ENCODE data around the gene CDKAL1. TPM values are rescaled to one million over a fixed set of nuclear protein-coding genes. Genes with fewer than 3 reads are reported as not detected.

CDKAL1 gene
- total RNA-seq, 1 donor from 2014 or later = 39.6 TPM

DNA sequence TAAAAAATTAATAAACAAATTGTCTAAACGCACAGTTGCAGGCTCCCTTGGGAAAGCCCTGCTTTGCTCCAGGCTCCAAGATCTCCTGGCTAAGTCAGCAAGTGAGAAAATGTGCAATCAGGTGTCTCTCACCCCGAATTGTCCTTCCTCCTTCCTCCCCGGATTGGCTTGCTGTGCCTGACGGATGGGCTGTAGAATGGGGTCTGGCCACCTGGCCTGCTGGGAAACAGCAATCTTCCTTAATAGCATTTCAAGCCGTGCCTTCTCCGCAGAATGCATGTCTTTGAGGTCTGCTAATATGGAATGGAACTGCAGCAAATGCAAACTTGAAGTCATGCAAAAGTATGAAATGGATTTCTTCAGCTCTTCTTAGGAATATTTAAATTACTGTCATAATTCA lies 43.7 kb upstream of the CDKAL1 start:
- Mint-ChIP-seq H3K36me3 (peaks cover 50% of the 10 kb centered on the region), H3K27ac (no peak overlapping the region), H3K9me3 (no peaks in the 10 kb centered on the region), H3K27me3 (ENCODE audit: insufficient read depth, low read depth) (peaks cover 2% of the 10 kb centered on the region), H3K4me1 (no peaks in the 10 kb centered on the region), H3K4me3 (no peak overlapping the region)
- Histone ChIP-seq H2AFZ (replicated peaks) (no peak overlapping the region), H3K79me2 (ENCODE audit: low read depth) (peaks cover 16% of the 10 kb centered on the region), H3K9ac (no peak overlapping the region), H3F3A (ENCODE audit: low read depth) (no peaks in the 10 kb centered on the region), H3K36me3 (peaks cover 45% of the 10 kb centered on the region), H3K4me3 (no peak overlapping the region), H3K27me3 (no peaks in the 10 kb centered on the region), H3K4me1 (no peaks in the 10 kb centered on the region), H4K20me1 (ENCODE audit: low read depth) (no peaks in the 10 kb centered on the region), H3K27ac (no peak overlapping the region), H3K9me3 (ENCODE audit: low read depth) (no peaks in the 10 kb centered on the region), H3K4me2 (no peak overlapping the region)
- DNase-seq (ENCODE audit: low spot score) = no peak
- no peak for TF ChIP-seq EZH2phosphoT487 (IDR thresholded peaks at IDR 0.05)

- Histone ChIP-seq H3K79me2 (ENCODE audit: low read depth) (peaks cover 16% of the 10 kb centered on the region), H3K4me2 (no peak overlapping the region), H3K4me1 (no peaks in the 10 kb centered on the region), H3K9ac (no peak overlapping the region), H4K20me1 (ENCODE audit: low read depth) (no peaks in the 10 kb centered on the region), H3K27ac (no peak overlapping the region), H3K9me3 (ENCODE audit: low read depth) (no peaks in the 10 kb centered on the region), H3K27me3 (no peaks in the 10 kb centered on the region), H3K36me3 (peaks cover 34% of the 10 kb centered on the region), H3K4me3 (no peak overlapping the region), H2AFZ (replicated peaks) (no peak overlapping the region), H3F3A (ENCODE audit: low read depth) (peaks cover 3% of the 10 kb centered on the region)
- Mint-ChIP-seq H3K36me3 (peaks cover 38% of the 10 kb centered on the region), H3K9me3 (no peaks in the 10 kb centered on the region), H3K27me3 (ENCODE audit: insufficient read depth, low read depth) (peaks cover 2% of the 10 kb centered on the region), H3K4me1 (no peaks in the 10 kb centered on the region), H3K4me3 (no peak overlapping the region), H3K27ac (no peak overlapping the region)
- no peak for TF ChIP-seq EZH2 (IDR thresholded peaks at IDR 0.05)
- TF ChIP-seq, protein P1, sequence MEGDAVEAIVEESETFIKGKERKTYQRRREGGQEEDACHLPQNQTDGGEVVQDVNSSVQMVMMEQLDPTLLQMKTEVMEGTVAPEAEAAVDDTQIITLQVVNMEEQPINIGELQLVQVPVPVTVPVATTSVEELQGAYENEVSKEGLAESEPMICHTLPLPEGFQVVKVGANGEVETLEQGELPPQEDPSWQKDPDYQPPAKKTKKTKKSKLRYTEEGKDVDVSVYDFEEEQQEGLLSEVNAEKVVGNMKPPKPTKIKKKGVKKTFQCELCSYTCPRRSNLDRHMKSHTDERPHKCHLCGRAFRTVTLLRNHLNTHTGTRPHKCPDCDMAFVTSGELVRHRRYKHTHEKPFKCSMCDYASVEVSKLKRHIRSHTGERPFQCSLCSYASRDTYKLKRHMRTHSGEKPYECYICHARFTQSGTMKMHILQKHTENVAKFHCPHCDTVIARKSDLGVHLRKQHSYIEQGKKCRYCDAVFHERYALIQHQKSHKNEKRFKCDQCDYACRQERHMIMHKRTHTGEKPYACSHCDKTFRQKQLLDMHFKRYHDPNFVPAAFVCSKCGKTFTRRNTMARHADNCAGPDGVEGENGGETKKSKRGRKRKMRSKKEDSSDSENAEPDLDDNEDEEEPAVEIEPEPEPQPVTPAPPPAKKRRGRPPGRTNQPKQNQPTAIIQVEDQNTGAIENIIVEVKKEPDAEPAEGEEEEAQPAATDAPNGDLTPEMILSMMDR (IDR thresholded peaks at IDR 0.05) = no peak
- TF ChIP-seq EZH2phosphoT487 (IDR thresholded peaks at IDR 0.05) = no peak
- no peak for DNase-seq (ENCODE audit: low spot score)
Observed at GRCh38 chr6:20492099-20492498, 42.2 kb upstream of the CDKAL1 start.

DNA sequence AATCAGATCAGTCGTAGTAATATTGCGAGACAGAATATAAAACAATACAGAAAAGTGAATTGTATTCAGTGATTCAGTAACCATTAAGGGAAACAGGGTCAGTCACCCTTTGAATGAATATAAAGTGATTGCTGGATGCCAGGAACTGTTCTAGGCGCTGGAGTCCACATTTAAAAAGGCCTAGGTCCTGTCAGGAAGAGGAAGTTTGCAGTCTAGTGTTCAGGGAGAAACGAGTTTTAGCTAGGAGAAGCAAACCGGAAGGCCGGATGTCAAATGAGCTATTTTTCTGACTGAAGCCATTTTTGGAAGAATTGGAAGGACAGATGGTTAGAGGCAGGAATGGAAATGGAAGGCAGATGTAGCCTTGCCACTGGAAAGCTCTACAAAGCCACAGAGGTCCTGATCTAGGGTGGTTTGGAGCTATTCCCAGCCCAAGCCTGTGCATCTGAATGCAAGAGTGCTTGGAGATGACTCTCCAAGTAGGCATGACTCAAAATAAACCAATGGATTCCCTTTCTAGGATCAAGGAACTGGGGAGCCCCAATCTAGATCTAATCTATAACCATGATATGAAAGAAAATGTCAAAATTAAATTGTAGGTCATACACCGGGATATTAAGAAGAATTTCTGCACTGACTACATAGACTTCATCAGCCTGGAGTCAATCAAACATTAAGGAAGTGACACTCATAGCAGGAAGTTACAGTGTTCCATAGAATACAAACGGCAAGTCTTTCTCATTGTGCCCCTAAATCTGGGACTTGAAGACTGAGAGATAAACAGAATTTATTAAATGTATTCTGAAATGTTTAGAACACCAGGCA lies 36.8 kb upstream of the CDKAL1 start:
- Histone ChIP-seq H3K27ac (no peak overlapping the region), H3K79me2 (ENCODE audit: low read depth) (peaks cover 4% of the 10 kb centered on the region), H3K9ac (no peak overlapping the region), H3K27me3 (no peaks in the 10 kb centered on the region), H3K4me2 (no peak overlapping the region), H4K20me1 (ENCODE audit: low read depth) (no peaks in the 10 kb centered on the region), H2AFZ (replicated peaks) (no peak overlapping the region), H3F3A (ENCODE audit: low read depth) (peaks cover 6% of the 10 kb centered on the region), H3K4me1 (no peaks in the 10 kb centered on the region), H3K4me3 (no peak overlapping the region), H3K9me3 (ENCODE audit: low read depth) (no peaks in the 10 kb centered on the region), H3K36me3 (peaks cover 5% of the 10 kb centered on the region)
- no peak for DNase-seq (ENCODE audit: low spot score)
- Mint-ChIP-seq H3K36me3 (peaks cover 2% of the 10 kb centered on the region), H3K4me3 (no peak overlapping the region), H3K9me3 (peaks cover 2% of the 10 kb centered on the region), H3K4me1 (no peaks in the 10 kb centered on the region), H3K27ac (no peak overlapping the region), H3K27me3 (ENCODE audit: insufficient read depth, low read depth) (peaks cover 5% of the 10 kb centered on the region)
- TF ChIP-seq EZH2 (IDR thresholded peaks at IDR 0.05) (no peak), EZH2phosphoT487 (IDR thresholded peaks at IDR 0.05) (no peak)
- TF ChIP-seq, protein P1 (IDR thresholded peaks at IDR 0.05) = no peak

DNA sequence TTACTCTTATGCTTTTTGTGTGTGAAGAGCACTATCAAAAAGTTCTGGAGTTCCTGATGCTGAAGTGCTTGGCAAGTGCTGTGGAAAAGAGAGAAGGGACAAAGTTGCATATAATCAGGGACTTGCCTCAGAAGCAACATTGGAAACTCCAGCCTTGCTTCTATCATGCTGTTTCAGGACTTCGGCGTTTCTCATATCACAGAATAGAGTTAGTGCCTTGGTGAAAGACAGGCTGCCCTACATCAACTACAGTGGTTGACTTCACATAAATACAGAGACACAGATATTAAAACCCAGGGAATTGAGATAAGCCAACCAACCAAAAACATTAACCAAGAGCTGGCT lies 36.2 kb upstream of the CDKAL1 start:
- Histone ChIP-seq H3K4me2 (no peak overlapping the region), H3K9me3 (ENCODE audit: low read depth) (no peaks in the 10 kb centered on the region), H3K4me1 (no peaks in the 10 kb centered on the region), H3K9ac (no peak overlapping the region), H2AFZ (replicated peaks) (no peak overlapping the region), H4K20me1 (ENCODE audit: low read depth) (no peaks in the 10 kb centered on the region), H3K36me3 (peaks cover 2% of the 10 kb centered on the region), H3K27me3 (no peaks in the 10 kb centered on the region), H3F3A (ENCODE audit: low read depth) (peaks cover 6% of the 10 kb centered on the region), H3K27ac (no peak overlapping the region), H3K79me2 (ENCODE audit: low read depth) (no peaks in the 10 kb centered on the region), H3K4me3 (no peak overlapping the region)
- TF ChIP-seq EZH2phosphoT487 (IDR thresholded peaks at IDR 0.05) (no peak), EZH2 (IDR thresholded peaks at IDR 0.05) (no peak)
- TF ChIP-seq, protein P1 (IDR thresholded peaks at IDR 0.05) = no peak
- Mint-ChIP-seq H3K36me3 (peaks cover 4% of the 10 kb centered on the region), H3K27me3 (ENCODE audit: insufficient read depth, low read depth) (peaks cover 5% of the 10 kb centered on the region), H3K4me3 (no peak overlapping the region), H3K4me1 (no peaks in the 10 kb centered on the region), H3K27ac (no peak overlapping the region), H3K9me3 (peaks cover 4% of the 10 kb centered on the region)
- no peak for DNase-seq (ENCODE audit: low spot score)

Measured in neural progenitor cell (in vitro differentiated cells).